Testis (tissue), 2 donors: ENCODE results near the gene CNR2.

Experiments used
- POLR2A ChIP-seq: fragments of 450-650 bp; IDR thresholded peaks from one replicate; pipeline ENCODE4 v1.6.1; 2017; ENCODE audit warnings: antibody characterized with exemption, mild to moderate bottlenecking, moderate library complexity
- TF ChIP-seq, protein P1 (sequence below), 3 experiments: fragments of 450-650 bp in 2 of 3; fragments of 200-600 bp in 1 of 3; sonication (generic) in 1 of 3; IDR thresholded peaks; one replicate each; pipeline ENCODE4 v1.5.1; 2016 to 2019; ENCODE audit warnings: antibody characterized with exemption in 3 of 3, mild to moderate bottlenecking in 2 of 3, moderate library complexity in 1 of 3

DNA sequence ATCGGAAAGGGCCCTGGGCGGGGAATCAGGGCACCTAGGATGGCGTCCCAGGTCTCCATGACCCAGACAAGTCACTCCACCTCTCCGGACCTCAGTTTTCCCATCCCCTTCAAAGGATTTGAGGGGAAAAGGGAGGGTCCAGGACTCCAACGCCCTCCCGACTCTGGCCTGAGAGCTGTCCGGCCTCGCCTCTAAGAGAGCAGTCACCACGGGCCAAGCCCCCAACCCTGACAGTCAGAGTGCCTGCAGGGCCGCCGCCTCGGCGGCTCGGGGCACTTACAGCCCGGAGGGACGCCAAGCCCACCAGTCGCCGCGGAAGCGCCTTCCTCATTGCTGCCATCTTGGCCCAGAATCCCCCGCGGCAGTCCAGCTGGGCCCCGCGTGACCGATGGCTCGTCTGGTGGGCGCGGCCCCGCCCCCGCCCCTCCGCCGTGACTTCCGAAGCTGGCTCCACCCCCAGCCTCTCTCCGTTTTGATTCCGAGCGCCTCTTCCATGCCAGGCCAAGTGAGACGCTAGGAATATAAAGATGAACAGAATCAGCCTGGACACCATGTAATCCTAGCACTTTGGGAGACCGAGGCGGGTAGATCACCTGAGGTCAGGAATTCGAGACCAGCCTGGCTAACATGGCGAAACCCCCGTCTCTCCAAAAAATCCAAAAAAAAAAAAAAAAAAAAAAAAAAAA is 87.9 kb downstream of the CNR2 start, which contains the start of gene HMGCL:
- peak; percentile 44 for TF ChIP-seq POLR2A
- TF ChIP-seq, protein P1, sequence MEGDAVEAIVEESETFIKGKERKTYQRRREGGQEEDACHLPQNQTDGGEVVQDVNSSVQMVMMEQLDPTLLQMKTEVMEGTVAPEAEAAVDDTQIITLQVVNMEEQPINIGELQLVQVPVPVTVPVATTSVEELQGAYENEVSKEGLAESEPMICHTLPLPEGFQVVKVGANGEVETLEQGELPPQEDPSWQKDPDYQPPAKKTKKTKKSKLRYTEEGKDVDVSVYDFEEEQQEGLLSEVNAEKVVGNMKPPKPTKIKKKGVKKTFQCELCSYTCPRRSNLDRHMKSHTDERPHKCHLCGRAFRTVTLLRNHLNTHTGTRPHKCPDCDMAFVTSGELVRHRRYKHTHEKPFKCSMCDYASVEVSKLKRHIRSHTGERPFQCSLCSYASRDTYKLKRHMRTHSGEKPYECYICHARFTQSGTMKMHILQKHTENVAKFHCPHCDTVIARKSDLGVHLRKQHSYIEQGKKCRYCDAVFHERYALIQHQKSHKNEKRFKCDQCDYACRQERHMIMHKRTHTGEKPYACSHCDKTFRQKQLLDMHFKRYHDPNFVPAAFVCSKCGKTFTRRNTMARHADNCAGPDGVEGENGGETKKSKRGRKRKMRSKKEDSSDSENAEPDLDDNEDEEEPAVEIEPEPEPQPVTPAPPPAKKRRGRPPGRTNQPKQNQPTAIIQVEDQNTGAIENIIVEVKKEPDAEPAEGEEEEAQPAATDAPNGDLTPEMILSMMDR (IDR thresholded peaks at IDR 0.05): peak in 1 of 3 experiments; percentile 1
